Measurements from ENCODE around the gene DMD. TPM values are rescaled to one million over a fixed set of nuclear protein-coding genes. Genes with fewer than 3 reads are reported as not detected.
A peak's percentile ranks its signal among the peaks of the same experiment; 100 is the strongest.

The DMD gene
- total RNA-seq, 4 donors from 2014 or later: 18.7 to 69.5 (median 38.5) TPM

GRCh38 chrX:31297881-31298280, 1913.5 kb downstream of the DMD start:
- Histone ChIP-seq H3K4me1 (no peaks in the 10 kb centered on the region), H3K4me3 (no peak overlapping the region), H3K9me3 (no peaks in the 10 kb centered on the region), H3K27me3 (no peaks in the 10 kb centered on the region), H3K27ac (peak overlapping the region; percentile 24), H3K36me3 (no peaks in the 10 kb centered on the region)
- TF ChIP-seq POLR2A (IDR thresholded peaks at IDR 0.05) (no peak), POLR2AphosphoS5 (IDR thresholded peaks at IDR 0.05) (no peak), EP300 (IDR thresholded peaks at IDR 0.05) (no peak), CTCF (IDR thresholded peaks at IDR 0.05) (no peak)
- DNase-seq (ENCODE audit: low spot score in 2 of 2): no peak

- no peaks in the 10 kb centered on the region for H3K4me1 ChIP-seq
- no peak for DNase-seq (ENCODE audit: low spot score in 2 of 2)
- no peak overlapping the region for H3K4me3 ChIP-seq
- H3K9me3 ChIP-seq: no peaks in the 10 kb centered on the region
- no peaks in the 10 kb centered on the region for H3K27me3 ChIP-seq
- no peak overlapping the region for H3K27ac ChIP-seq
- WGBS: 70% methylated on average over 3 of the region's 3 CpGs
- no peaks in the 10 kb centered on the region for H3K36me3 ChIP-seq
- TF ChIP-seq POLR2AphosphoS5 (IDR thresholded peaks at IDR 0.05) (no peak), EP300 (IDR thresholded peaks at IDR 0.05) (no peak)
Measured at GRCh38 chrX:31294475-31294874, 1916.9 kb downstream of the DMD start.

DNA sequence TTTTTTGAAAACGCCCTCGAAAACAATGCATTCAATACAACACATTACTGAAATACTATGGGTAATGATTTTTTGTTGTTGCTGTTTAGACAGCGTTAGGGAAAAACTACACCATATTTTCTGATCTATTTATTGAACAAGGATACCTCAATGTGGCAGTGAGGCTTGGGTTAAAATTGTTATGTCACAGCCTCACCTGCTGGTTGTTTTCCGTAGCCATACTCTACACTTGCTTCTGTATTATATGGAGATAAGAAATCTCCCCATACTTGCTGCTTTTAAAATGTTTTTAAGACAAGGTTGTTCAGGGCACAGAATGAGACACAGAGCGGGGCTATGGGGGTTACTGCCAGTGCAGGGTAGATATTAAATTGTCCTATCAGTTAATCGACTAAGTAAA, 1917.9 kb downstream of the DMD start:
- TF ChIP-seq EP300 (IDR thresholded peaks at IDR 0.05) (no peak), POLR2A (IDR thresholded peaks at IDR 0.05) (no peak), POLR2AphosphoS5 (IDR thresholded peaks at IDR 0.05) (no peak), CTCF (IDR thresholded peaks at IDR 0.05) (no peak)
- no peaks in the 10 kb centered on the region for H3K4me1 ChIP-seq
- 69% methylated on average over 6 of the region's 6 CpGs for WGBS

GRCh38 chrX:31291131-31291530, 1920.2 kb downstream of the DMD start:
- TF ChIP-seq POLR2A (IDR thresholded peaks at IDR 0.05) (no peak), POLR2AphosphoS5 (IDR thresholded peaks at IDR 0.05) (no peak), CTCF (IDR thresholded peaks at IDR 0.05) (no peak), EP300 (IDR thresholded peaks at IDR 0.05) (no peak)

More for the DNA sequence above, 1917.9 kb downstream of the DMD start:
- Histone ChIP-seq H3K9me3 (no peaks in the 10 kb centered on the region), H3K36me3 (no peaks in the 10 kb centered on the region), H3K27ac (no peak overlapping the region), H3K4me3 (no peak overlapping the region), H3K27me3 (no peaks in the 10 kb centered on the region)
- DNase-seq (ENCODE audit: low spot score in 2 of 2): no peak

GRCh38 chrX:31287861-31288260, 1923.5 kb downstream of the DMD start:
- no peak overlapping the region for H3K27ac ChIP-seq
- TF ChIP-seq CTCF (IDR thresholded peaks at IDR 0.05): no peak
- TF ChIP-seq EP300 (IDR thresholded peaks at IDR 0.05): no peak
- no peak for TF ChIP-seq POLR2A (IDR thresholded peaks at IDR 0.05)
- TF ChIP-seq POLR2AphosphoS5 (IDR thresholded peaks at IDR 0.05): no peak
- no peaks in the 10 kb centered on the region for H3K36me3 ChIP-seq
- WGBS: 71% methylated on average over 4 of the region's 4 CpGs
- no peaks in the 10 kb centered on the region for H3K4me1 ChIP-seq
- H3K27me3 ChIP-seq: no peaks in the 10 kb centered on the region
- H3K4me3 ChIP-seq: no peak overlapping the region
- no peak for DNase-seq (ENCODE audit: low spot score in 2 of 2)
- no peaks in the 10 kb centered on the region for H3K9me3 ChIP-seq

More at GRCh38 chrX:31291131-31291530, 1920.2 kb downstream of the DMD start:
- Histone ChIP-seq H3K27me3 (no peaks in the 10 kb centered on the region), H3K4me3 (no peak overlapping the region), H3K36me3 (no peaks in the 10 kb centered on the region), H3K27ac (no peak overlapping the region), H3K4me1 (no peaks in the 10 kb centered on the region), H3K9me3 (no peaks in the 10 kb centered on the region)
- 77% methylated on average over 5 of the region's 5 CpGs for WGBS
- DNase-seq (ENCODE audit: low spot score in 2 of 2): no peak

GRCh38 chrX:31280580-31280979, 1930.8 kb downstream of the DMD start:
- no peaks in the 10 kb centered on the region for H3K27me3 ChIP-seq
- no peak overlapping the region for H3K27ac ChIP-seq
- no peaks in the 10 kb centered on the region for H3K4me1 ChIP-seq
- H3K4me3 ChIP-seq: no peak overlapping the region
- TF ChIP-seq POLR2AphosphoS5 (IDR thresholded peaks at IDR 0.05): no peak
- TF ChIP-seq CTCF (IDR thresholded peaks at IDR 0.05): no peak
- TF ChIP-seq EP300 (IDR thresholded peaks at IDR 0.05): no peak
- TF ChIP-seq POLR2A (IDR thresholded peaks at IDR 0.05): no peak
- WGBS: 76% methylated on average over 4 of the region's 4 CpGs
- H3K36me3 ChIP-seq: no peaks in the 10 kb centered on the region
- no peaks in the 10 kb centered on the region for H3K9me3 ChIP-seq
- no peak for DNase-seq (ENCODE audit: low spot score in 2 of 2)
